K562 (cell line): Measurements from ENCODE around the gene DOK3.

Experiments
- ARID3B ChIP-seq: fragments of 250-450 bp; sonication (Bioruptor Pico); IDR thresholded peaks from 2 replicates; pipeline ENCODE4 v1.4.0; 2020; ENCODE audit warnings: borderline replicate concordance
- CTCF ChIP-seq, 3 experiments: IDR thresholded peaks in 2 of 3; conservative IDR thresholded peaks in 1 of 3; 2 replicates each; pipeline ENCODE4 v1.5.1; 2011 to 2012; ENCODE audit warnings: low read length in 3 of 3, mild to moderate bottlenecking in 3 of 3, control low read depth in 2 of 3, improper control_type of control experiment in 1 of 3, inconsistent platforms in 1 of 3, low read depth in 1 of 3, mixed read lengths in 1 of 3, moderate library complexity in 1 of 3; ENCODE audit not compliant: insufficient read depth in 2 of 3
- DACH1 ChIP-seq: fragments of 450-650 bp; IDR thresholded peaks from 2 replicates; pipeline ENCODE4 v1.6.1; 2018; ENCODE audit not compliant: partially characterized antibody
- HCFC1 ChIP-seq: IDR thresholded peaks from 2 replicates; pipeline ENCODE4 v1.6.1; 2012; ENCODE audit warnings: low read depth, low read length, improper control_type of control experiment
- KLF6 ChIP-seq: fragments of 250-450 bp; sonication (Bioruptor Pico); IDR thresholded peaks from 2 replicates; pipeline ENCODE4 v1.4.0; 2020; ENCODE audit warnings: mild to moderate bottlenecking, moderate library complexity, borderline replicate concordance
- NR3C1 ChIP-seq: sonication (generic); formaldehyde crosslinking; IDR thresholded peaks from 2 replicates; pipeline ENCODE4 v1.8.1; 2022; ENCODE audit warnings: missing genetic modification reagents
- POLR2A ChIP-seq: fragments of 450-650 bp; conservative IDR thresholded peaks from 2 replicates; pipeline ENCODE4 v1.6.1; 2016
- STAT6 ChIP-seq: sonication (generic); formaldehyde crosslinking; IDR thresholded peaks from 2 replicates; pipeline ENCODE4 v1.8.1; 2023; ENCODE audit warnings: mild to moderate bottlenecking, missing genetic modification reagents
- ZC3H8 ChIP-seq: fragments of 450-650 bp; IDR thresholded peaks from 2 replicates; pipeline ENCODE4 v1.6.1; 2017

- no peak for TF ChIP-seq ARID3B (CRISPR knock-in tag)
- no peak for TF ChIP-seq STAT6 (CRISPR knock-in tag)
- TF ChIP-seq CTCF (IDR thresholded peaks at IDR 0.05 in 2 of 3, conservative IDR thresholded peaks at IDR 0.05 in 1 of 3; ENCODE audit: insufficient read depth in 2 of 3, low read depth in 1 of 3, low read length in 3 of 3), result no peak
- TF ChIP-seq NR3C1 (CRISPR knock-in tag), result no peak
- no peak for TF ChIP-seq ZC3H8
- no peak for TF ChIP-seq POLR2A
- TF ChIP-seq HCFC1, result no peak
- no peak for TF ChIP-seq DACH1
- no peak for TF ChIP-seq KLF6
Observed at GRCh38 chr5:177529247-177530203, 19.9 kb upstream of the DOK3 start.
